D721Med (cell line): ENCODE measurements around the gene CBLB.

Experiments
- DNase-seq: peaks from one replicate; pipeline ENCODE4 v3.0.0; 2011; ENCODE audit warnings: low spot score; ENCODE audit not compliant: insufficient read length
- FAIRE-seq: peaks from 2 replicates; lab custom pipeline; 2011; peaks lifted over from hg19 to GRCh38; lab: Jason Lieb, UNC
- TF ChIP-seq, protein P1 (sequence below): IDR thresholded peaks from 2 replicates; pipeline ENCODE4 v1.5.1; 2012; ENCODE audit warnings: mild to moderate bottlenecking, control low read depth; ENCODE audit not compliant: insufficient read depth; ENCODE audit errors: missing control alignments

Gene CBLB

DNA sequence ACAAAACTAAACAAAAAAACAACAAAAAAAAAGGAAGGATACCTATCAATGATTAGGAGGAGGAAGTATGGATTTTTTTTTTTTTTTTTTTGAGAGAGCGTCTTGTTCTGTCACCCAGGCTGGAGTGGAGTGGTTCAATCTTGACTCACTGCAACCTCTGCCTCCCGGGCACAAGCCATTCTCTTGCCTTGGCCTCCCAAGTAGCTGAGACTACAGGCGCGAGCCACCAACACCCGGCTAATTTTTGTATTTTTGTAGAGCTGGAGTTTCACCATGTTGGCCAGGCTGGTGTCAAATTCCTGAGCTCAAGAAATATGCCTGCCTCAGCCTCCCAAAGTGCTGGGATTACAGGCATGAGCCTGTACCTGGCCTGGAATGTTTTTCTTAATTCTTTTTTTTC, 195.8 kb downstream of the CBLB start:
- DNase-seq, result no peak
- TF ChIP-seq, protein P1, sequence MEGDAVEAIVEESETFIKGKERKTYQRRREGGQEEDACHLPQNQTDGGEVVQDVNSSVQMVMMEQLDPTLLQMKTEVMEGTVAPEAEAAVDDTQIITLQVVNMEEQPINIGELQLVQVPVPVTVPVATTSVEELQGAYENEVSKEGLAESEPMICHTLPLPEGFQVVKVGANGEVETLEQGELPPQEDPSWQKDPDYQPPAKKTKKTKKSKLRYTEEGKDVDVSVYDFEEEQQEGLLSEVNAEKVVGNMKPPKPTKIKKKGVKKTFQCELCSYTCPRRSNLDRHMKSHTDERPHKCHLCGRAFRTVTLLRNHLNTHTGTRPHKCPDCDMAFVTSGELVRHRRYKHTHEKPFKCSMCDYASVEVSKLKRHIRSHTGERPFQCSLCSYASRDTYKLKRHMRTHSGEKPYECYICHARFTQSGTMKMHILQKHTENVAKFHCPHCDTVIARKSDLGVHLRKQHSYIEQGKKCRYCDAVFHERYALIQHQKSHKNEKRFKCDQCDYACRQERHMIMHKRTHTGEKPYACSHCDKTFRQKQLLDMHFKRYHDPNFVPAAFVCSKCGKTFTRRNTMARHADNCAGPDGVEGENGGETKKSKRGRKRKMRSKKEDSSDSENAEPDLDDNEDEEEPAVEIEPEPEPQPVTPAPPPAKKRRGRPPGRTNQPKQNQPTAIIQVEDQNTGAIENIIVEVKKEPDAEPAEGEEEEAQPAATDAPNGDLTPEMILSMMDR, result no peak
- FAIRE-seq, result no peak

DNA sequence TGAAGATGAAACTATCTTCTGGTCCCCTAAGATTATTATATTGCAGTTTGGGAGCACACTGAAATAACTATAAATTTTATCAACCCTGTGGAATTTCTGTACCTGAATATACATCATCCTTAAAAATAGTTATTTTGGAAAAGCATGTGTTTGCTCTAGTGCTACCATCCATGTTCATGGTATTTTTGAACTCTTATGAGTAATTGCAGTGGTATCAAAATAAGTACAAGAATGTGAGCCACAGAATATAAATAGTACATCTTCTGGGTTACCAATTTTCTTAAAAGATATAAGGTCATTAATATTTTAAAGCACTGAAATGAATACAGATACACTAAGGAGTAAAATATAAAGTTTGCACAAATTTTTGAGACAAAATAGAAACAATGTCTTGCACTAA, 206.5 kb downstream of the CBLB start:
- FAIRE-seq (no peak), DNase-seq (no peak)
- TF ChIP-seq, protein P1, result no peak

DNA sequence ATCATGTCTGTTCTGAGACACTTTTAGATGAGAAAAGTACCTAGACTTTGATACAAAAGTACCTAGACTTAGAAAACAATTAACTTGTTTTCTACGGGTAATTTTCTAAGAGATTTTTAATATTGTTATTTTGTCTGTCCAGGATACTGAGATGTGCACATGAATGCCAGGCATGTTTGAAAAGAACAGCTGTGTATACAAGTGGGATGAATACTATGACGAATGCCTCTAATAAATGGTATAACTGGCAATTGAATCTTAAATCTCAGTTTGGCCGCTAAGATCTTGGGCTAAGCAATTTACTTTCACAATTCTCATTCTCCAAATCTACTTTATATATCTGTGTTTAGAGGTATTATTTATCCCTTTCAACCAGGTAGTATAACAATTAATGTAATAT, 207.4 kb downstream of the CBLB start:
- DNase-seq (no peak), FAIRE-seq (no peak)
- TF ChIP-seq, protein P1, result no peak

DNA sequence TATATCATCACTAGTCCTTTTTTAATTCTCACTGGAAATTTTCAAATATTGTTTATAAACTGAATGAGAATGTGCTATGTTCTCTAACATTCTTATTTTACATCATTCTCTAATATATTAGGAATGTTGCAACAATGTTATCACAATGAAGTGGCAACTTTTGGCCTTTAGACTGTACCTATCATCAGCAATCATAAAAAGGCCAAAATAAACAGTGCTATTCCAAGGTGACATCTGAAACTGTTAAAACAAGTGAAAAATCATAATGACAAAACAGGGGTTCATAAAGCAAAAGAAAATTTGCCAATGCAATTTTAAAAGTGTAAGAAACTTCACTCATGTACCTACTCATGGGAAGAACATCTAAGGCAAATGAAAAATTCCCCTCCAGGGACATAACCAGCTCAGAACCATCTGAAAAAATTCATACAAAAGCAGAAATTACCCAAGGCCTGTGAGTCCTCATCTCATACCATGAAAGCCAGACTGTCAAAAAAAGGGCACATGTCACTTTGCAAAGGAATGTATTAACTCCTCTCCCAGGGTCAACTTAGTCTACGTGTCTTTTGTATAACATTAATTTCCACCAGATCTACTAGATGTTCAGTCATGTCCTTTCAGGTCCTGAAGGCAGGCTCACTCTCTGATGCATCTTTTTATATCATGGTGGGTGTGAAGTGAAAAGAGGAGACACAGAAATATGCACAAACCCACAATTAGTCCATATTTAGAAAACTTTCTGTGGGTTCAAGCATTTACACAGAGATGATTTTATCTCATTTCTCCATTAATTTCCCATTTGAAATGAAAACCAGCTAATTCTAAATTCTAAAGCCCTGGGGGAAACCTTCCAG, 211.9 kb downstream of the CBLB start:
- DNase-seq, result no peak
- FAIRE-seq, result no peak
- TF ChIP-seq, protein P1, result no peak

DNA sequence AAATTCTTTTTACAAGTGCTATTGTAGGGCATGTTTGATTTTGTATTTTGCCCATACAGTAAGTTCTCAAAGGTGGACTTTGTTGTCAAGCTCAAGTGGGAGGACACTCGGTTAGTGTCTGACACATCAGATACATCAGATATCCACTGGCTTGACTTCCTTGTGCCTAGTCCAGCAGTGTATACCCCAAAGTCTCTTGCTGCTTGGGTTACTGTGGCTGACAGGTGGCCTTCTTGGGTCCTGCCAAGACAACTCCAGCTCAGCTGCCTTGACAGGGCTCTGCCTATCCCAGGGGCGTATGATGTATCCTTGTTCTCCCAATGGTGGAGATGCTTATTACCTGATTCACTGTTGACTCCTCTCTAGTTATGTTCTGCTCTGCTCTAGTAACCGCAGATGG, 214.9 kb downstream of the CBLB start:
- TF ChIP-seq, protein P1, result no peak
- DNase-seq (no peak), FAIRE-seq (no peak)

DNA sequence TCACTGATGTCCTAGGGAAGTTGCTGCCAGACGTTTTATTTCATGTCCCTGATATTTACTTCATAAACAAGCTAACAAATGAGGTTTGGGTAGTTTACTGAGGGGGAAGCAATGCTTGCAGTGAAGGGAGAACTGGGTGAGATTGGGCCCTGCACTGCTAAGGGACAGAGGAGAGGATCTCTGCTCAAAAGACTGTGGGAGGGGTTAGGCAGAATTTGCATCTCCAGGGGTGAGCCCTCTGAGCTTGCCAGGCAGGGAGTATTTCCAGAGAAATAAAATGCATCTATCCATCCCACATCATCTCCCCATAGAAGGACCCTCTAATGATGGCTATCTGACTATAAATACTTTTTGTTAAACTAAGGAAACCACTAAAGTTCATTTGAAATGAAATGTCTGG, 215.6 kb downstream of the CBLB start:
- no peak for DNase-seq
- FAIRE-seq, result no peak
- TF ChIP-seq, protein P1, result no peak

DNA sequence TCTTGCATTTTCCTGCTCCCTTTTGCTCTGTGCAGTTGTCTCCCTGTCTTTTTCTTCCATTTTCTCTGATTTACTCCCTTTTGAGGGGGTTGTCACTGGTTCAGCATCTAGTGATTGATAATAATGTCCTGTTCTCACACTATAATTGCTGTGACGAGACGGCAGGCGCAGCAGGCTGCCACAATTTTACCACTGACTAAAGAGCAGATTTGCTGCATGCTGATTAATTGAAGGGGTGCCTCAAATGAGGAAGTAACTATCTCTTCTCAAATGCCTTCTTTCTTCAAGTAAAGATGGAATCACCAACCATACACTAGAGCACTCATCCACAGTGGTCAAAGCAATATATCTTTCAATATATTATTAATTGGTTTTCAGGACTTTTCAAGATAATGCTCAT, 219.3 kb downstream of the CBLB start:
- no peak for DNase-seq
- no peak for FAIRE-seq
- TF ChIP-seq, protein P1, result no peak
